Measurements from ENCODE around the gene FBXO24.

- TF ChIP-seq CTCF (conservative IDR thresholded peaks at IDR 0.05; ENCODE audit: low read length) = no peak
- no peak for TF ChIP-seq EZH2phosphoT487 (IDR thresholded peaks at IDR 0.05; ENCODE audit: borderline replicate concordance)
These were observed 4.1 kb downstream of the FBXO24 start for GRCh38 chr7:100590077-100590737.

Data from Loucy (cell line).